HG02943 (cell line): ENCODE data around the gene CPED1.
A peak's percentile ranks its signal among the peaks of the same experiment; 100 is the strongest.
"Not testable (repeated sequence)": the region's sequence is repeated elsewhere in the genome, so short reads cannot be mapped to it uniquely, and the experiment has no call there.

Experiments used
- ATAC-seq: cut with Tn5 transposase; IDR thresholded peaks from one replicate; pipeline ENCODE4 v1.9.1; 2021; ENCODE audit warnings: mild to moderate bottlenecking, low read depth, moderate library complexity; ENCODE audit not compliant: unreplicated experiment

The CPED1 gene

GRCh38 chr7:121269798-121270197 lies 281.3 kb downstream of the CPED1 start:
- ATAC-seq = no peak

GRCh38 chr7:121271098-121271497 lies 282.6 kb downstream of the CPED1 start:
- ATAC-seq = no peak

- ATAC-seq = no peak
Measured at GRCh38 chr7:121271916-121272315, 283.4 kb downstream of the CPED1 start.

DNA sequence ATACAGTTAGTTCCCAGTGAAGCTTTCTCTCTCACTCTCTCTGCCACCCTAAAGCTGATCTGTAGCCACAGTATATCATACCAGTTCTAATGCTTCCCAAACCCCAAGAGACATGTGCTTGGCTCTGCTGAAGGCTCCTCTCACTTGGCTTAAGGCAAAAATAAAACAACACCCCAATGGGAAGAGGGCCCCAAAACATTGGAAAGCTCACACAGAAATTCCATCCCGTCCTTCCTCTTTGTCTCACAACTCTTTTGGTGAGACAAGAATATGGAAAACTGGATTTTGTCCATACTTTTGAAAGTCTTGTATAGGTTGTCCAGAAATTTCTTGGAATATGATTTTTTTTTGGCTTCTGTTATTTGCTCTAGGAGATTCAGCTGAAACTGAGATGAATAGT lies 284.2 kb downstream of the CPED1 start:
- ATAC-seq = no peak

DNA sequence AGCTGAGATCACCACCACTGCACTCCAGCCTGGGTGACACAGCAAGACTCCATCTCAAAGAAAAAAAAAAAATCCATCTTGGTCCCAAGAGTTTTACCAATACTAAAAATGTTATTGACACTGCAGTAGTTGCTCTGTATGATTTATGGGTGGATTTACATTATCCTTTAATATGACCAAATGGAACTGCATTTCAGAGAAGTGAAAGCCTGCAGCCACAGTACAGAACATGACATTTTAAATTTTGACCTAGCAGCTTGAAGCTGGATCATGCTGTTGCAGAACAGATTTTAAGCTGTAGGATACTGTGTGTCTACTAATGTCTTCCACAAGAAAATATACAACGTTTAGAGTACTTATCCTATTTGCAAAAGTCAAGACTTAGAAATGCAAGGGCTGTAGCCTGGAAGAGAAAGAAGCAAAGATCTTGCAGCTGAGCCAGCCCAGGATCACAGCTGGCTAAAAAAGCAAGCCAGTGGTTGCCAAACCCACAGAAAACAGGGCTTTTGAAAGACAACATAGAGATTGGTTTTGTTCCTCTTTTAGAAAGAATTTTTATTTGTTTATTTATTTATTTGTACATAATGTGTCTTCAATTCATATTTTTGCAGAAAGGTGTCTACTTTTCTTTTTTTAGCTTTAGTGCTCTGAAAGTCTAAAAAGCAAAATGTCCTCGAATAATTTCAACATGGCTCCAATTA lies 285.1 kb downstream of the CPED1 start:
- no peak for ATAC-seq

GRCh38 chr7:121274467-121274866 lies 286.0 kb downstream of the CPED1 start:
- ATAC-seq = no peak

GRCh38 chr7:121275204-121275603 lies 286.7 kb downstream of the CPED1 start:
- no peak for ATAC-seq

DNA sequence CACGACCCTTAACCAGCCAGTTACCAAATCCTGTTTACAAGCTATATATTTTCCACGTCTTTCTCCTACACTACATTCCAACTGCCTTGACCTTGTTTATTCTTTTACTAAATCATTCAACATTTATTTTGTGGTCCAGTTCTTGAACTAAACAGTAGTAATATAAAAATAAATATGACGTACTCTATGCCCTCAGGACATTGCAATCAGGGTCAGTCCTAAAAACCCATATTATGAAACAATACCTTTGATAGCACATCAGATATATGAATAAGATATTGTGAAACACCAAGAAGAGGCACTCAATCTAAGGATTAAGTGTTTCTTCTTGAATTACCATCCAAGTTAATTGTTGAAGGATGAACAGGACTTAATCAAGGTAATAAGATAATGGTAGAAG lies 287.8 kb downstream of the CPED1 start:
- ATAC-seq = no peak

DNA sequence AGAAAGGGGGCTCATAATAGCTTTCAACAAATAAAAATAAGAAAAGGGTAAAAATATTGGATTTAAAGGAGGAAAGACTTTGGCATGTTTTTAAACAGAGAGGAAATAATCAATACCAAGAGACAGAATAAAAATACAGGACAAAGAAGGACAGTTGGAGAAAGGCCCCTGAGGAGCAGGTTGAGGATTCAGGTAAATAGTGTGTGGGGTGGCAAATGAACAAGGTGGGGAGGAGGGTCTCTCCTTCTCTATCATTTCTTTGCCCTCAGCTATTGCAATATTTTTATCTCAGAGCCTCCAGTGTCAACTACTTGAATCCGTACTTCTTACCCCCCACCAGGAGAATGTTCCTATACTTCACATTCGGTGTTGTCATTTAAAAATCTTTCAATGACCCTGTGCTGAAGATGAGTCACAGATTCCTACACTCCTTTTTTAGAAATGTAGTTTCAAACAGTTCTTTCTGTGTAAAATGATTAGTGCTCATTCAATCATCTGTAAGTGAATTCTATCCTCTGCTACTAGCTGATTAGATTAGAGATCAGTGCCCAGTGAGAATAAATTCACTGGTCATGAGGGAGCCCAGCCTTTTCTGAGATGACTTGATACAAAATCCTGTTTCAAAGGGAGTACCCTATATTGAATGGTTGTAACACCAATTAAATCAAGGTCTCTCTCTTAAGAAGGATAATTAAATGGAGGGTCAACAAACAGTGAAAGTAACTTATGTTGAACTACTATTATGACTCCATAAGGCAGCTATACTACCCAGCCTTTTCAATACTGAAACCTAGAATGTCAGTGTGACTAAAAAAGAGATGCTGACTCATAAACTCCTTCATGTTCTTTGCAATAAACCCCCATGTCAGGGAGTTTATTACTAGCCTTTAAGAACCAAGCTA lies 289.9 kb downstream of the CPED1 start:
- peak; percentile 99 for ATAC-seq

- ATAC-seq = no peak
Measured at GRCh38 chr7:121279060-121279620, 290.6 kb downstream of the CPED1 start.

GRCh38 chr7:121279822-121280221 lies 291.3 kb downstream of the CPED1 start:
- ATAC-seq = no peak

- ATAC-seq = no peak
Measured at GRCh38 chr7:121280656-121281055, 292.1 kb downstream of the CPED1 start.

DNA sequence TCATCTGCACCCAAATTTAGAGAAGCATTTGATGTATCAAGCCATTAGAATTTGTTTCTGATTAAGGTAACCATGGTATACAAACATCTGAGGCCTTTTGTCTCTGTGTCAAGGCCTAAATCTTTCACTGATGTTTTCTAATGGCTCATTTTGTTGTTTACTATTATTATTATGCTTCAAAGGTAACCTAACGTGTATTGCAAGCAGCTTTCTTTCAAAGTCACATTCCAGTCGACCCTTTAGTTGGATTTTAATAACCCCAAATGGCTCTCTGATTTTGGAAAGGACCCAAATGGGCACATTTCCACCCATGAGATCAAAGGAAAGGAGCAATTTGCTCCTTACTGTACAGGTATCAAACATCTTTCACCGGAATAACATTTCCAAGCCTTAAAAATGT lies 293.6 kb downstream of the CPED1 start:
- no peak for ATAC-seq

- ATAC-seq = no peak
Measured at GRCh38 chr7:121285066-121285667, 296.7 kb downstream of the CPED1 start.

GRCh38 chr7:121286186-121286585 lies 297.7 kb downstream of the CPED1 start:
- no peak for ATAC-seq

DNA sequence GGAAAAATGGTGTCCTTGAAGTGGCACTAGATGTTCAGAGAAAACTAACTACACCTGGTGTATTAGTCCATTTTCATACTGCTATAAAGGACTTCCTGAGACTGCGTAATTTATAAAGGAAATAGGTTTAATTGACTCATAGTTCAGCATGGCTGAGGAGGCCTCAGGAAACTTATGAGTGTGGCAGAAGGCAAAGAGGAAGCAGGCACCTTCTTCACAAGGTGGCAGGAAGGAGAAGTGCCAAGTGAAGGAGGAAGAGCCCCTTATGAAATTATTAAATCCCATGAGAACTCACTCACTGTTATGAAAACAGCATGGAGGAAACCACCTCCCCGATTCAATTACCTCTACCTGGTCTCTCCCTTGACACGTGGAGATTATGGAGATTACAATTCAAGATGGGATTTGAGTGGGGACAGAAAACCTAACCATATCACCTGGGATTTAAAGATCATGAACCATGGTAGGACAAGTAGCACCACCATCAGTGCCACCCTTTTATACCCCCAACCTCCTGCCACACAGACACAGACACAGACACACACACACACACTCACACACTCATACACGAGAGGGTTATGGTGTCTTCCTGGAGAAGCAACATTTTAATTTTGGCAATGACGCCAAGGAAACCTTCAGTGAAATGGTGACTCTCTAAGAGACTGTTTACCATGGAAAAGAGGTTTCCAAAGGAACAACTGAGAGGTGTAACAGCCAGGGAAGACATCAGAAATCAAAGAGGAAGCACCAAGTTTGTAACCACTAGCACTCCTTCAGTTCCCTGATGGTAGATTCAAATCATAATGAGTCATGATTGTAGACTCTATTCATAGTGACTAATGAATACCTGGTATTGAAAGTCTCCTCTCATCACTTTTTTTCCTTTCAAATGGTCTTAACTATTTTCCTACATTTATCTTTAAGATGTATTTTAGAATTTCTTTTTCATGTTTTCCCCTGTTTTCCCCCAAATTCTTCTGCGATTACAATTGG lies 298.5 kb downstream of the CPED1 start:
- no peak for ATAC-seq

- ATAC-seq = no peak
Measured at GRCh38 chr7:121288894-121289293, 300.4 kb downstream of the CPED1 start.

DNA sequence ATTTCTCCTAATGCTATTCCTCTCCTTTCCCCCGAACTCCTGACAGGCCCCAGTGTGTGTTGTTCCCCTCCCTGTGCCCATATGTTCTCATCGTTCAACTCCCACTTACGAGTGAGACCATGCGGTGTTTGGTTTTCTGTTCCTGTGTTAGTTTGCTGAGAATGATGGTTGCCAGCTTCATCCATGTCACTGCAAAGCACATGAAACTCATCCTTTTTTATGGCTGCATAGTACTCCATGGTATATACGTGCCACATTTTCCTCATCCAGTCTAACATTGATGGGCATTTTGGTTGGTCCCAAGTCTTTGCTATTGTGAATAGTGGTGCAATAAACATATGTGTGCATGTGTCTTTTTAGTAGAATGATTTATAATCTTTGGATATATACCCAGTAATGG lies 301.4 kb downstream of the CPED1 start:
- not testable (repeated sequence) for ATAC-seq

- no peak for ATAC-seq
Measured at GRCh38 chr7:121294448-121294992, 306.0 kb downstream of the CPED1 start.

DNA sequence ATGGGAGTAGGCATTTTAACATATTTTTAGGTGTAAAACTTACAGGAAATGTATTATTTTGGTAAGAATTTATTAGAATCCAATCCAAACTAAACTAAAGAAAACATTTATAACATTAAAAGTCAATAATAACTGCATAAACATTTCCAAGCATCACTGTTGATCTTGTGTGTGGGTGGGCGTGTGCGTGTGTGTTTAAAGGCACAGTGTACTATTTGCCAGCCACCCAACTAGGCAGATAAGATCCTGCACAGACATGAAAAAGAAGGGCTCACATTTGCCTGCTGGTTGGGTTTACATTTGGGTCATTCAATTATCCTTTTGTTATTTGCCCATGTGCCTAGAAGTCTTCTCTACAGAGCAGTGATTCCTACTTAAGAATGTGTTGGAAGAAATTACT lies 309.3 kb downstream of the CPED1 start:
- ATAC-seq = no peak
